Measurements from ENCODE around the gene PPP3R2. TPM values are rescaled to one million over a fixed set of nuclear protein-coding genes. Genes with fewer than 3 reads are reported as not detected.

PPP3R2 gene
- total RNA-seq, 4 donors from 2014 or later: not detected

- Histone ChIP-seq H3K36me3 (no peaks in the 10 kb centered on the region), H3K9me3 (no peaks in the 10 kb centered on the region), H3K27ac (no peak overlapping the region), H3K27me3 (no peaks in the 10 kb centered on the region), H3K4me3 (no peak overlapping the region), H3K4me1 (no peaks in the 10 kb centered on the region)
- 70 to 77% methylated on average over 4 of the region's 4 CpGs for WGBS, 2 donors
- no peak for DNase-seq (ENCODE audit: low spot score in 2 of 2)
- TF ChIP-seq CTCF (IDR thresholded peaks at IDR 0.05) (no peak), POLR2A (IDR thresholded peaks at IDR 0.05) (no peak), EP300 (IDR thresholded peaks at IDR 0.05) (no peak)
Measured at GRCh38 chr9:101634741-101635409, 40.1 kb upstream of the PPP3R2 start.

GRCh38 chr9:101632611-101633010, 37.8 kb upstream of the PPP3R2 start:
- Histone ChIP-seq H3K9me3 (no peaks in the 10 kb centered on the region), H3K4me3 (no peak overlapping the region), H3K27ac (no peak overlapping the region), H3K36me3 (no peaks in the 10 kb centered on the region), H3K27me3 (no peaks in the 10 kb centered on the region), H3K4me1 (no peaks in the 10 kb centered on the region)
- TF ChIP-seq POLR2A (IDR thresholded peaks at IDR 0.05) (no peak), EP300 (IDR thresholded peaks at IDR 0.05) (no peak), CTCF (IDR thresholded peaks at IDR 0.05) (no peak)
- WGBS, 2 donors: 89 to 95% methylated on average over 1 of the region's 1 CpG
- no peak for DNase-seq (ENCODE audit: low spot score in 2 of 2)

- H3K27me3 ChIP-seq: no peaks in the 10 kb centered on the region
- TF ChIP-seq POLR2A (IDR thresholded peaks at IDR 0.05) (no peak), CTCF (IDR thresholded peaks at IDR 0.05) (no peak), EP300 (IDR thresholded peaks at IDR 0.05) (no peak)
- no peaks in the 10 kb centered on the region for H3K36me3 ChIP-seq
- 34 to 38% methylated on average over 2 of the region's 2 CpGs for whole genome bisulfite sequencing, 2 donors
- no peak overlapping the region for H3K4me3 ChIP-seq
- no peak overlapping the region for H3K27ac ChIP-seq
- H3K9me3 ChIP-seq: no peaks in the 10 kb centered on the region
- no peaks in the 10 kb centered on the region for H3K4me1 ChIP-seq
- no peak for DNase-seq (ENCODE audit: low spot score in 2 of 2)
Measured at GRCh38 chr9:101631892-101632291, 37.1 kb upstream of the PPP3R2 start.

- 70 to 73% methylated on average over 5 of the region's 5 CpGs for WGBS, 2 donors
- H3K27me3 ChIP-seq: no peaks in the 10 kb centered on the region
Measured at GRCh38 chr9:101629636-101630035, 34.9 kb upstream of the PPP3R2 start.

More at GRCh38 chr9:101629636-101630035, 34.9 kb upstream of the PPP3R2 start:
- Histone ChIP-seq H3K27ac (no peak overlapping the region), H3K36me3 (no peaks in the 10 kb centered on the region), H3K9me3 (no peaks in the 10 kb centered on the region), H3K4me1 (no peaks in the 10 kb centered on the region), H3K4me3 (no peak overlapping the region)
- DNase-seq (ENCODE audit: low spot score in 2 of 2): no peak
- no peak for TF ChIP-seq POLR2A (IDR thresholded peaks at IDR 0.05)
- no peak for TF ChIP-seq CTCF (IDR thresholded peaks at IDR 0.05)
- no peak for TF ChIP-seq EP300 (IDR thresholded peaks at IDR 0.05)
